Measurements from ENCODE around the gene TCAIM.

DNA sequence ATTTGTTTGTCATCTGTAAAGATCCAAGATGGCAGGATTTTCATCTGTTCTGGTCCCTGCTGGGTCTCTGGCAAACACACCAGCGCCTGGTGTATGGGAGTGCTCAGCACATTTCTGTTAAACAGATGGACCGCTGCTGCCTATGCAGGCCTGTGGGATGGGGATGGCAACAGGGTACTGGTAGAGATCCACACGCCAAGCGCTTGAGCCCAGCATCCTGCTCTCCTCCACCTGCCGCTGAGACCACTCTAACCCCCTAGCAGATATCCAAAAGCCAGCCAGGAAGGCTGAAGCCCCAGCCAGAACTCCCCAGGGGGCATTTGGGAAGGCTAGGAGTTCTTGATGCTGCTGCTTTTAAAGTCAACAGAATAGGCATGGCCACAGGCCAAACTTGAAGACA lies 107.2 kb downstream of the TCAIM start:
- TF ChIP-seq CTCF (IDR thresholded peaks at IDR 0.05), result no peak
- no peak for TF ChIP-seq EP300 (IDR thresholded peaks at IDR 0.05)
- TF ChIP-seq POLR2A (IDR thresholded peaks at IDR 0.05), result no peak
